ENCODE measurements around the gene SLC22A15.

DNA sequence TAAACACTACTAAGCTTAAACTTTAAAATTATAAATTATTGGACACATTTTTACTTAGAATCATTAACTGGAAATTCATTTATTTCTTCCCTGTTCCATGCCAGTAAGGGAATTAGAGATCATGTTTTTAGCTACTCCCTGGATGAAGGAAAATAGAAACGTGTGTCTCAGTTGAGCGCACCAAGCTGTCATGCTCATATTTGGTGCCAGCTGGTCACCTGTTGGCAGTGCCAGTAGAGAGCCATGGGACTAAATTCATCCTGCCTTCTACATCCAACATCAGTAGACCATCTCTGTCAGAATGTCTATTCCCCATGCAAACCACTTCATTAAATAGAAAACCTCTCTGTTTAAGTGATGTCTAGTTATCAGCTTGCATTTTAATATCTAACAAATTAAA is 17.4 kb upstream of the SLC22A15 start:
- TF ChIP-seq EZH2 (IDR thresholded peaks at IDR 0.05; ENCODE audit: borderline replicate concordance, control insufficient read depth, low read depth, low read length) (no peak), CHD2 (IDR thresholded peaks at IDR 0.05; ENCODE audit: borderline replicate concordance, low read depth, low read length) (no peak), IRF3 (IDR thresholded peaks at IDR 0.05) (no peak), CBFB (IDR thresholded peaks at IDR 0.05; ENCODE audit: low read depth) (no peak), ZNF274 (IDR thresholded peaks at IDR 0.05; ENCODE audit: insufficient read depth, insufficient read length) (no peak), POLR2A (IDR thresholded peaks at IDR 0.05; ENCODE audit: low read depth, low read length) (no peak), MTA2 (IDR thresholded peaks at IDR 0.05; ENCODE audit: low read depth) (no peak)
- TF ChIP-seq, protein P1, sequence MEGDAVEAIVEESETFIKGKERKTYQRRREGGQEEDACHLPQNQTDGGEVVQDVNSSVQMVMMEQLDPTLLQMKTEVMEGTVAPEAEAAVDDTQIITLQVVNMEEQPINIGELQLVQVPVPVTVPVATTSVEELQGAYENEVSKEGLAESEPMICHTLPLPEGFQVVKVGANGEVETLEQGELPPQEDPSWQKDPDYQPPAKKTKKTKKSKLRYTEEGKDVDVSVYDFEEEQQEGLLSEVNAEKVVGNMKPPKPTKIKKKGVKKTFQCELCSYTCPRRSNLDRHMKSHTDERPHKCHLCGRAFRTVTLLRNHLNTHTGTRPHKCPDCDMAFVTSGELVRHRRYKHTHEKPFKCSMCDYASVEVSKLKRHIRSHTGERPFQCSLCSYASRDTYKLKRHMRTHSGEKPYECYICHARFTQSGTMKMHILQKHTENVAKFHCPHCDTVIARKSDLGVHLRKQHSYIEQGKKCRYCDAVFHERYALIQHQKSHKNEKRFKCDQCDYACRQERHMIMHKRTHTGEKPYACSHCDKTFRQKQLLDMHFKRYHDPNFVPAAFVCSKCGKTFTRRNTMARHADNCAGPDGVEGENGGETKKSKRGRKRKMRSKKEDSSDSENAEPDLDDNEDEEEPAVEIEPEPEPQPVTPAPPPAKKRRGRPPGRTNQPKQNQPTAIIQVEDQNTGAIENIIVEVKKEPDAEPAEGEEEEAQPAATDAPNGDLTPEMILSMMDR (IDR thresholded peaks at IDR 0.05 in 2 of 3, conservative IDR thresholded peaks at IDR 0.05 in 1 of 3; ENCODE audit: control insufficient read depth in 2 of 3, extremely low read depth in 1 of 3, insufficient read depth in 1 of 3, low read depth in 3 of 3, low read length in 3 of 3) = no peak
- TF ChIP-seq, protein P2, sequence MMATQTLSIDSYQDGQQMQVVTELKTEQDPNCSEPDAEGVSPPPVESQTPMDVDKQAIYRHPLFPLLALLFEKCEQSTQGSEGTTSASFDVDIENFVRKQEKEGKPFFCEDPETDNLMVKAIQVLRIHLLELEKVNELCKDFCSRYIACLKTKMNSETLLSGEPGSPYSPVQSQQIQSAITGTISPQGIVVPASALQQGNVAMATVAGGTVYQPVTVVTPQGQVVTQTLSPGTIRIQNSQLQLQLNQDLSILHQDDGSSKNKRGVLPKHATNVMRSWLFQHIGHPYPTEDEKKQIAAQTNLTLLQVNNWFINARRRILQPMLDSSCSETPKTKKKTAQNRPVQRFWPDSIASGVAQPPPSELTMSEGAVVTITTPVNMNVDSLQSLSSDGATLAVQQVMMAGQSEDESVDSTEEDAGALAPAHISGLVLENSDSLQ (IDR thresholded peaks at IDR 0.05) = no peak
- TF ChIP-seq, protein P3, sequence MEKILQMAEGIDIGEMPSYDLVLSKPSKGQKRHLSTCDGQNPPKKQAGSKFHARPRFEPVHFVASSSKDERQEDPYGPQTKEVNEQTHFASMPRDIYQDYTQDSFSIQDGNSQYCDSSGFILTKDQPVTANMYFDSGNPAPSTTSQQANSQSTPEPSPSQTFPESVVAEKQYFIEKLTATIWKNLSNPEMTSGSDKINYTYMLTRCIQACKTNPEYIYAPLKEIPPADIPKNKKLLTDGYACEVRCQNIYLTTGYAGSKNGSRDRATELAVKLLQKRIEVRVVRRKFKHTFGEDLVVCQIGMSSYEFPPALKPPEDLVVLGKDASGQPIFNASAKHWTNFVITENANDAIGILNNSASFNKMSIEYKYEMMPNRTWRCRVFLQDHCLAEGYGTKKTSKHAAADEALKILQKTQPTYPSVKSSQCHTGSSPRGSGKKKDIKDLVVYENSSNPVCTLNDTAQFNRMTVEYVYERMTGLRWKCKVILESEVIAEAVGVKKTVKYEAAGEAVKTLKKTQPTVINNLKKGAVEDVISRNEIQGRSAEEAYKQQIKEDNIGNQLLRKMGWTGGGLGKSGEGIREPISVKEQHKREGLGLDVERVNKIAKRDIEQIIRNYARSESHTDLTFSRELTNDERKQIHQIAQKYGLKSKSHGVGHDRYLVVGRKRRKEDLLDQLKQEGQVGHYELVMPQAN (conservative IDR thresholded peaks at IDR 0.05) = no peak
- TF ChIP-seq, protein P4, sequence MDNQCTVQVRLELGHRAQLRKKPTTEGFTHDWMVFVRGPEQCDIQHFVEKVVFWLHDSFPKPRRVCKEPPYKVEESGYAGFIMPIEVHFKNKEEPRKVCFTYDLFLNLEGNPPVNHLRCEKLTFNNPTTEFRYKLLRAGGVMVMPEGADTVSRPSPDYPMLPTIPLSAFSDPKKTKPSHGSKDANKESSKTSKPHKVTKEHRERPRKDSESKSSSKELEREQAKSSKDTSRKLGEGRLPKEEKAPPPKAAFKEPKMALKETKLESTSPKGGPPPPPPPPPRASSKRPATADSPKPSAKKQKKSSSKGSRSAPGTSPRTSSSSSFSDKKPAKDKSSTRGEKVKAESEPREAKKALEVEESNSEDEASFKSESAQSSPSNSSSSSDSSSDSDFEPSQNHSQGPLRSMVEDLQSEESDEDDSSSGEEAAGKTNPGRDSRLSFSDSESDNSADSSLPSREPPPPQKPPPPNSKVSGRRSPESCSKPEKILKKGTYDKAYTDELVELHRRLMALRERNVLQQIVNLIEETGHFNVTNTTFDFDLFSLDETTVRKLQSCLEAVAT (IDR thresholded peaks at IDR 0.05) = no peak

Measured in GM12878 (cell line).